ENCODE data around the gene PEX1.
"Not testable (repeated sequence)": the region's sequence is repeated elsewhere in the genome, so short reads cannot be mapped to it uniquely, and the experiment has no call there.

DNA sequence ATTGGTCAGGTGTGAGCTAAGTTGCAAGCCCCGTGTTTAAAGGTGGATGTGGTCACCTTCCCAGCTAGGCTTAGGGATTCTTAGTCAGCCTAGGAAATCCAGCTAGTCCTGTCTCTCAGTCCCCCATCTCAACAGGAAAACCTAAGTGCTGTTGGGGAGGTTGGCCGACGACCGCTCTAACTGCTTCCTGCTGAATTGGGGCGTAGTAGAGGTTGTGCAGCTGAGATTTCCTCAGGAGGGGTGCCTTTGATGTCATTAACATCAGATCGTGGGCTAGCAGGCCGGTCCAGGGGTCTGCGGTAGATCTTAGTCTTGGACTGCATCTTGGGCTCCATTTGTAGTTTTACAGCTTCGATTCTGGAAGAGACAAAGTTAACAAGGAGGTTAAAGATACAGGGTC, 59.7 kb downstream of the PEX1 start:
- TF ChIP-seq, protein P1, sequence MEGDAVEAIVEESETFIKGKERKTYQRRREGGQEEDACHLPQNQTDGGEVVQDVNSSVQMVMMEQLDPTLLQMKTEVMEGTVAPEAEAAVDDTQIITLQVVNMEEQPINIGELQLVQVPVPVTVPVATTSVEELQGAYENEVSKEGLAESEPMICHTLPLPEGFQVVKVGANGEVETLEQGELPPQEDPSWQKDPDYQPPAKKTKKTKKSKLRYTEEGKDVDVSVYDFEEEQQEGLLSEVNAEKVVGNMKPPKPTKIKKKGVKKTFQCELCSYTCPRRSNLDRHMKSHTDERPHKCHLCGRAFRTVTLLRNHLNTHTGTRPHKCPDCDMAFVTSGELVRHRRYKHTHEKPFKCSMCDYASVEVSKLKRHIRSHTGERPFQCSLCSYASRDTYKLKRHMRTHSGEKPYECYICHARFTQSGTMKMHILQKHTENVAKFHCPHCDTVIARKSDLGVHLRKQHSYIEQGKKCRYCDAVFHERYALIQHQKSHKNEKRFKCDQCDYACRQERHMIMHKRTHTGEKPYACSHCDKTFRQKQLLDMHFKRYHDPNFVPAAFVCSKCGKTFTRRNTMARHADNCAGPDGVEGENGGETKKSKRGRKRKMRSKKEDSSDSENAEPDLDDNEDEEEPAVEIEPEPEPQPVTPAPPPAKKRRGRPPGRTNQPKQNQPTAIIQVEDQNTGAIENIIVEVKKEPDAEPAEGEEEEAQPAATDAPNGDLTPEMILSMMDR (IDR thresholded peaks at IDR 0.05), result not testable (repeated sequence)
- TF ChIP-seq POLR2AphosphoS5 (IDR thresholded peaks at IDR 0.05), result not testable (repeated sequence)
